HepG2 (cell line): ENCODE data around the gene DNAJC30. TPM values are rescaled to one million over a fixed set of nuclear protein-coding genes. Genes with fewer than 3 reads are reported as not detected.

Experiments used
- AHR ChIP-seq: IDR thresholded peaks from 2 replicates; pipeline ENCODE4 v1.6.1; 2018; ENCODE audit warnings: missing genetic modification reagents, missing compliant biosample characterization
- CENPX ChIP-seq: sonication (generic); formaldehyde crosslinking; IDR thresholded peaks from 2 replicates; pipeline ENCODE4 v1.9.0; 2021; ENCODE audit warnings: mild to moderate bottlenecking, missing genetic modification reagents, moderate library complexity
- GLI4 ChIP-seq: sonication (generic); formaldehyde crosslinking; IDR thresholded peaks from 2 replicates; pipeline ENCODE4 v1.5.1; 2020; ENCODE audit warnings: missing genetic modification reagents, mild to moderate bottlenecking, moderate library complexity, borderline replicate concordance
- ONECUT2 ChIP-seq: sonication (generic); formaldehyde crosslinking; IDR thresholded peaks from 2 replicates; pipeline ENCODE4 v1.4.0; 2020; ENCODE audit warnings: missing genetic modification reagents
- POLR2AphosphoS5 ChIP-seq: IDR thresholded peaks from 2 replicates; pipeline ENCODE4 v1.6.1; 2012; ENCODE audit warnings: low read depth, low read length
- RELA ChIP-seq: sonication (generic); formaldehyde crosslinking; IDR thresholded peaks from 2 replicates; pipeline ENCODE4 v1.4.0; 2020; ENCODE audit warnings: missing genetic modification reagents
- RNF219 ChIP-seq: sonication (generic); formaldehyde crosslinking; IDR thresholded peaks from 2 replicates; pipeline ENCODE4 v1.5.0; 2020; ENCODE audit warnings: mild to moderate bottlenecking, missing genetic modification reagents
- STAT5B ChIP-seq: sonication (generic); formaldehyde crosslinking; IDR thresholded peaks from 2 replicates; pipeline ENCODE4 v1.4.0; 2020; ENCODE audit warnings: missing genetic modification reagents
- TBX2 ChIP-seq: sonication (generic); formaldehyde crosslinking; IDR thresholded peaks from 2 replicates; pipeline ENCODE4 v1.5.0; 2020; ENCODE audit warnings: missing genetic modification reagents, mild to moderate bottlenecking, borderline replicate concordance
- ZNF275 ChIP-seq: sonication (generic); formaldehyde crosslinking; IDR thresholded peaks from 2 replicates; pipeline ENCODE4 v1.8.0; 2022; ENCODE audit warnings: missing genetic modification reagents, mild to moderate bottlenecking, inconsistent platforms, borderline replicate concordance
- ZNF337 ChIP-seq: sonication (generic); formaldehyde crosslinking; IDR thresholded peaks from 2 replicates; pipeline ENCODE4 v1.5.1; 2020; ENCODE audit warnings: missing genetic modification reagents, low read depth, mild to moderate bottlenecking, borderline replicate concordance
- ZNF619 ChIP-seq: sonication (generic); formaldehyde crosslinking; IDR thresholded peaks from 2 replicates; pipeline ENCODE4 v1.4.0; 2020; ENCODE audit warnings: mild to moderate bottlenecking, missing genetic modification reagents
- ZNF678 ChIP-seq: sonication (generic); formaldehyde crosslinking; IDR thresholded peaks from 2 replicates; pipeline ENCODE4 v1.4.0; 2020; ENCODE audit warnings: mild to moderate bottlenecking, missing genetic modification reagents
- polyA plus RNA-seq, 8 experiments: library from polyadenylated mRNA; depleted of rRNA in 3 of 8; stranded (reverse) in 7 of 8; unstranded in 1 of 8; fragments of >200 nt; fragmentation: Illumina TruSeq in 4 of 8; extraction: Trizol in 4 of 8; gene quantifications; 2 replicates each; pipeline versions ENCODE4 v1.2.1 to v1.2.3, GENCODE V29; 2011 to 2016; ENCODE audit warnings: low read depth in 4 of 8, missing spikeins in 1 of 8, mixed read lengths in 1 of 8; ENCODE audit not compliant: insufficient read depth in 1 of 8
- total RNA-seq, 5 experiments: library from RNA; depleted of rRNA; stranded (reverse); fragments of >200 nt; fragmentation: Illumina TruSeq; extraction: Trizol; gene quantifications; 2 replicates each; pipeline ENCODE4 v1.2.3, GENCODE V29; 2016; ENCODE audit warnings: low read depth in 1 of 5

The DNAJC30 gene
- total and polyA plus RNA-seq, 2 of the 13 experiments (the other 11 are each of a cell fraction or from before 2014, with no cell fraction given) = 3.3 to 3.8 TPM

DNA sequence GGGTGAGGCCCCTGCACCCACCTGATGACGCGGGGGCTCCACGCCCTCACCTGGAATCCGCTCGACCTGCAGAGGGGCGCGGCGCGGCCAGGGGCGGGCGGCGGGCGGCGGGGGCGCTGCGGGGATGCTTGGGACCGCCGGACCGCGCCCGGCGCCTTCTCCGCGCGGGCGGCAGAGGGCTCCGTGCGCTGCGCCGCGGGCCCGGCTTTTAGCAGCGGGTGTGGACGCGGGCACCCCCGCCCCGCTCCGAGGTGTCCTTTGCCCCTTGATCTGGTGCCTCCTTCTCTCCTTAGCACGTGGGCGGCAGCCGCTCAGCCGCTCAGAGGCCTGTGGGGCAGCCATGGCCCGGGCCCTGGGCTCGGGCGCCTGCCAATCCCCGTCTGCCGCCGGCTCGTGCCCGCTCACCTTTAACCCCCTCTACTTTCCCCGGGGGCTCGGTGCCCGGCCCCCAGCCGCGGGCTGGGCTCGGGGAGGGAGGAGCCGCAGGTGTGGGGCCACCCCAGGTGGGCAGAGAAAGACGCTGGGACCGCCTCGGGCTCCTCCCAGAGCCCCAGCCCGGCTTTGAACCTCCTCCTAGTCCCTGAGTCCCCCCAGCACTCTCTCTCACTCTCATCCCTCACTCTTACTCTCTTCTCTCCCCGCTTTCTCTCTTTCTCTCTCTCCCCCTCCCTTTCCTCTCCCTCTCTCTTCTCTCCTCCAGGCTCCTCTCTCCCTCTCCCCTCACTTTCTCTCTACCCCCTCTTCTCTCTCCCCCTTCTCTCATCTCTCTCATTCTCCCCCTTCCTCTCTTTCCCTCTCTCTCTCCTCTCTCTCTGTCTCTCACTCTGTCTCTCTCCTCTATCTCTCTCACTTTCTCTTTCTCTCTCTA is 35.3 kb downstream of the DNAJC30 start (continued):
- no peak for TF ChIP-seq RELA
- TF ChIP-seq RNF219 (CRISPR knock-in tag) = peak; percentile 56; the same call in 1 of the 2 replicates
- TF ChIP-seq ZNF678 (CRISPR knock-in tag) = peak; percentile 86; the same call in 1 of the 2 replicates
- no peak for TF ChIP-seq GLI4 (CRISPR knock-in tag)
- TF ChIP-seq ZNF619 (CRISPR knock-in tag) = no peak
- no peak for TF ChIP-seq STAT5B (CRISPR knock-in tag)
- TF ChIP-seq ONECUT2 (CRISPR knock-in tag) = no peak
- no peak for TF ChIP-seq AHR (CRISPR knock-in tag)
- no peak for TF ChIP-seq ZNF275 (CRISPR knock-in tag)
- TF ChIP-seq CENPX = no peak
- peak; percentile 70; the same call in 1 of the 2 replicates for TF ChIP-seq TBX2 (CRISPR knock-in tag)
- no peak; the same call in 1 of the 2 replicates for TF ChIP-seq POLR2AphosphoS5
- no peak for TF ChIP-seq ZNF337 (CRISPR knock-in tag)
